WERI-Rb-1 (cell line): Measurements from ENCODE around the gene SPTBN2.
"Not testable (repeated sequence)": the region's sequence is repeated elsewhere in the genome, so short reads cannot be mapped to it uniquely, and the experiment has no call there.

Experiments
- DNase-seq: peaks from one replicate; pipeline ENCODE4 v3.0.0-alpha.2; 2020
- H3K27ac ChIP-seq: fragments of 250-450 bp; sonication (Bioruptor Pico); 2 replicates; pipeline ENCODE4 v1.5.1; 2020; ENCODE audit warnings: mild to moderate bottlenecking, moderate library complexity
- H3K27me3 ChIP-seq: fragments of 250-450 bp; sonication (Bioruptor Pico); 2 replicates; pipeline ENCODE4 v1.5.1; 2021; ENCODE audit warnings: mild to moderate bottlenecking, low read depth, moderate library complexity; ENCODE audit not compliant: insufficient read depth, severe bottlenecking
- H3K36me3 ChIP-seq: fragments of 250-450 bp; sonication (Bioruptor Pico); 2 replicates; pipeline ENCODE4 v1.5.1; 2020; ENCODE audit warnings: mild to moderate bottlenecking, moderate library complexity
- H3K4me3 ChIP-seq: 2 replicates; pipeline ENCODE4 v1.5.1; 2011; ENCODE audit warnings: low read depth, mild to moderate bottlenecking, control low read depth, low read length
- H3K9me3 ChIP-seq: fragments of 250-450 bp; sonication (Bioruptor Pico); 2 replicates; pipeline ENCODE4 v1.5.1; 2021; ENCODE audit warnings: mild to moderate bottlenecking, moderate library complexity; ENCODE audit not compliant: severe bottlenecking
- TF ChIP-seq, protein P1 (sequence below): IDR thresholded peaks from 2 replicates; pipeline ENCODE4 v1.5.1; 2011; ENCODE audit warnings: low read depth, mild to moderate bottlenecking, control low read depth, inconsistent platforms, low read length

Gene SPTBN2

DNA sequence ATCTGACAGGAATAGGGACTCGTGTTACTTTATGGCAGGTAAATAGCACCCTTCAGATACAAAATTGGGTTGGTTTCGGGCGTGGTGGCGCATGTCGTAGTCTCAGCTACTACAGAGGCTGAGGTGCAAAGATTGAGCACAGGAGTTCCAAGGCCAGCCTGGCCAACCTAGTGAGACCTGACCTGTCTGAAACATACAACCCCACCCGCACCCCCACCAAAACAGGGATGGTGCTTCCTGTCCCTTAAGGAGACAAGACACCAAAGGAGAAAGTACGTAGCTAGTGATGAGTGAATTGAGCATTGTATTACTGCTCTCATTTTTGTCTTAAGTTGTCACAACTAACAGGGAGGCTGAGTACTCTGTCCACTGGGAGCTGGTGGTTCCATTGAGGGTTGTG lies 76.4 kb downstream of the SPTBN2 start:
- DNase-seq: no peak
- H3K27me3 ChIP-seq: no peaks in the 10 kb centered on the region
- H3K9me3 ChIP-seq: no peaks in the 10 kb centered on the region
- no peak overlapping the region for H3K27ac ChIP-seq
- H3K4me3 ChIP-seq: no peak overlapping the region
- TF ChIP-seq, protein P1, sequence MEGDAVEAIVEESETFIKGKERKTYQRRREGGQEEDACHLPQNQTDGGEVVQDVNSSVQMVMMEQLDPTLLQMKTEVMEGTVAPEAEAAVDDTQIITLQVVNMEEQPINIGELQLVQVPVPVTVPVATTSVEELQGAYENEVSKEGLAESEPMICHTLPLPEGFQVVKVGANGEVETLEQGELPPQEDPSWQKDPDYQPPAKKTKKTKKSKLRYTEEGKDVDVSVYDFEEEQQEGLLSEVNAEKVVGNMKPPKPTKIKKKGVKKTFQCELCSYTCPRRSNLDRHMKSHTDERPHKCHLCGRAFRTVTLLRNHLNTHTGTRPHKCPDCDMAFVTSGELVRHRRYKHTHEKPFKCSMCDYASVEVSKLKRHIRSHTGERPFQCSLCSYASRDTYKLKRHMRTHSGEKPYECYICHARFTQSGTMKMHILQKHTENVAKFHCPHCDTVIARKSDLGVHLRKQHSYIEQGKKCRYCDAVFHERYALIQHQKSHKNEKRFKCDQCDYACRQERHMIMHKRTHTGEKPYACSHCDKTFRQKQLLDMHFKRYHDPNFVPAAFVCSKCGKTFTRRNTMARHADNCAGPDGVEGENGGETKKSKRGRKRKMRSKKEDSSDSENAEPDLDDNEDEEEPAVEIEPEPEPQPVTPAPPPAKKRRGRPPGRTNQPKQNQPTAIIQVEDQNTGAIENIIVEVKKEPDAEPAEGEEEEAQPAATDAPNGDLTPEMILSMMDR: no peak
- H3K36me3 ChIP-seq: peaks cover 92% of the 10 kb centered on the region

DNA sequence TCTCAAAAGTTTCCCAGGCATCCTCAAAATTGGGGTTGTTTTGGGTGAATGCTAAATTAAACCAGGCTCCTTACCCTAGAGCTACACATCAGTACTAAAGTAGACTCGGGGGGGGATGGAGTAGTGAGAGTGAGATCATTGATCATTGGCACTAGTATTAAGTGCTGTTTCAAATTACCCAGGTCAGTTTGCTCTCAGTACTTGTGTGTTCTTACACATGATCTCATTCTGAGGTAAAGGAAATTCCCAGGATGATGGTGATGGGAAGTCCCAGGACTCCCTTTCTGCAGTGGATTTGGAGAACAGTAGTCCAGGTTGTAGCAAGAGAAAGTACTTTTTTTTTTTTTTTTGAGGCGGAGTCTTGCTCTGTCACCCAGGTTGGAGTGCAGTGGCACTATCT lies 78.0 kb downstream of the SPTBN2 start:
- H3K36me3 ChIP-seq: peaks cover 94% of the 10 kb centered on the region
- no peak overlapping the region for H3K4me3 ChIP-seq
- H3K27me3 ChIP-seq: no peaks in the 10 kb centered on the region
- no peaks in the 10 kb centered on the region for H3K9me3 ChIP-seq
- no peak overlapping the region for H3K27ac ChIP-seq
- DNase-seq: no peak
- TF ChIP-seq, protein P1: no peak

DNA sequence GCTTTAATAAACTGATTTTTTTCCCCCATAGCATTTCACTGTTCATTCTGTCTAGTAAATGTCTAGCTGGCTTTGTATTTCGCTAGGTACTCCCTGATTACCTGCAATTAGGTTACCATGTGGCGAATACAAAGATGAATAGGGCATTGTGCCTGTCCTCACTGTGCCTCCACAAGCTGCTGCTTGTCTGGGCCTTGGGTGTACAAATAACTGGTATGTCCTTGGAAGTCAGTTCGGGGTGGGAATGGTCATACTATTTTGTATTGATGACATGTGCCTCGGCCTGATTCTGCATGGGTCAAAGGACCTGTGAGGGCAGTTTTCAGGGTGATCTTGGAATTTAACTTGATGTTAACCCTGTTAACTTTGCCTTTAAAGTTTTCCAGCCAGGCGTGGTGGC lies 79.1 kb downstream of the SPTBN2 start:
- DNase-seq: no peak
- H3K4me3 ChIP-seq: no peak overlapping the region
- peaks cover 97% of the 10 kb centered on the region for H3K36me3 ChIP-seq
- H3K9me3 ChIP-seq: no peaks in the 10 kb centered on the region
- H3K27me3 ChIP-seq: no peaks in the 10 kb centered on the region
- TF ChIP-seq, protein P1: no peak
- no peak overlapping the region for H3K27ac ChIP-seq

DNA sequence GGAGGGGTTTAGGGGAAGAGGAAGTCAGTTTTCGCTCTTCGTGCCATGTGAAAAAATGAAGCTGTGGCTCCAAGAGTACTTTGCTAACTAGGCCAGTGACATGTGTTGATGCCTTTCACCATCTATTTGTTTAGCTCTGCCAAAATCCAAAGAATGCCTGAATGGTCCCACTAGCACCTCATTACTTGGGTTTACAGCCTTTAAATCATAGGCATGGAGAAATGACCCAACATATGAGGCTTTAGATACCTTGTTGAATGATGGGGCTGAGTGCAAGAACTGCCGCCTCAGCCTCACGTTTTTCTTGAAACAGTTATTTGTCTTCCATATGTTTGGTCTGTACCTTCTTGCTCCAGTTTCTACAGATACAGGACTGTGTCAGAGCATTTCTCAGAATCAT lies 82.2 kb downstream of the SPTBN2 start:
- H3K9me3 ChIP-seq: no peaks in the 10 kb centered on the region
- H3K4me3 ChIP-seq: no peak overlapping the region
- no peaks in the 10 kb centered on the region for H3K27me3 ChIP-seq
- no peak overlapping the region for H3K27ac ChIP-seq
- DNase-seq: no peak
- H3K36me3 ChIP-seq: peaks cover 100% of the 10 kb centered on the region
- TF ChIP-seq, protein P1: no peak

DNA sequence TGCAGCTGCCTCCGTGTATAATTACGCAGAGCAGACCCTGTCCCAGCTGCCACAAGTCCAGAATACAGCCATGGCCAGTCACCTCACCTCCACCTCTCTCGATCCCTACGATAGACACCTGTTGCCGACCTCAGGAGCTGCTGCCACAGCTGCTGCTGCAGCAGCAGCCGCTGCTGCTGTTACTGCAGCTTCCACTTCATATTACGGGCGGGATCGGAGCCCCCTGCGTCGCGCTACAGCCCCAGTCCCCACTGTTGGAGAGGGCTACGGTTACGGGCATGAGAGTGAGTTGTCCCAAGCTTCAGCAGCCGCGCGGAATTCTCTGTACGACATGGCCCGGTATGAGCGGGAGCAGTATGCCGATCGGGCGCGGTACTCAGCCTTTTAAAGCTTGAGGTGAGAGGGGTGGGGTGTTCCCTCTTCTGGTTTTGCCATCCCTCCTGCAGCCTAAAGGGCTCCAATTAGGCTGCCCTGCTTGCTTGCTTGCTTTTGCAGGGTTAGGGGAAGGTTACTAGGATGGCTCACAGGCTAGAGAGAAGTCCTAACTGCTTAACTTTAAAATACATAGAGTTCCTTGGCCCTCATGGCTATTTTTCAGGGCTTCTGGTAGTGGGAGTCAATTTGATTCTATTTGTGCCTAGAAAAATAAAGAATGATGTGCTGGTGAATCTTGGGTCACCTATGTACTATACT lies 85.1 kb downstream of the SPTBN2 start:
- Histone ChIP-seq H3K27me3 (no peaks in the 10 kb centered on the region), H3K27ac (no peak overlapping the region), H3K4me3 (no peak overlapping the region), H3K36me3 (peaks cover 100% of the 10 kb centered on the region), H3K9me3 (no peaks in the 10 kb centered on the region)
- DNase-seq: no peak
- TF ChIP-seq, protein P1: no peak

DNA sequence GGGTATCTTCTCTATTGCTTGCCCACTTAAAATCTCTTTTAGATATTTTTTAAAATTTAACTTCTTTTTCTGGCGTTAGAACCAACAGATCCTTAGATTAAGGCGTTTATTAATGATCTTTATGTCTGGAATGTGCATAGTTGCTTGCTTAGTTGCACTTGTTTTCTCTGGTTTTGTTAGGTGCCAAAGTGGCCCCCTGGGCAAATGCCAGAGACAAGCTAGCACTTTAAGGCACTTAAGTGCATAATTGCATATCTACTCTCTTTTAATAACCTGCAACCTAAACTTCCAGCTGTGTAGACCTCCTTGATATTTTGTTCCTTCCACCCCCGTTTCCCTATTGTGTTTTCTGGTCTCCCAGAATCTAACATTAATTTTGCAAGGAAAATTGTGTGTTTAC lies 87.2 kb downstream of the SPTBN2 start:
- H3K27ac ChIP-seq: no peak overlapping the region
- peaks cover 96% of the 10 kb centered on the region for H3K36me3 ChIP-seq
- DNase-seq: no peak
- H3K9me3 ChIP-seq: no peaks in the 10 kb centered on the region
- TF ChIP-seq, protein P1: no peak
- no peaks in the 10 kb centered on the region for H3K27me3 ChIP-seq
- H3K4me3 ChIP-seq: peak overlapping the region; percentile 4; the same call in 1 of the 2 replicates

DNA sequence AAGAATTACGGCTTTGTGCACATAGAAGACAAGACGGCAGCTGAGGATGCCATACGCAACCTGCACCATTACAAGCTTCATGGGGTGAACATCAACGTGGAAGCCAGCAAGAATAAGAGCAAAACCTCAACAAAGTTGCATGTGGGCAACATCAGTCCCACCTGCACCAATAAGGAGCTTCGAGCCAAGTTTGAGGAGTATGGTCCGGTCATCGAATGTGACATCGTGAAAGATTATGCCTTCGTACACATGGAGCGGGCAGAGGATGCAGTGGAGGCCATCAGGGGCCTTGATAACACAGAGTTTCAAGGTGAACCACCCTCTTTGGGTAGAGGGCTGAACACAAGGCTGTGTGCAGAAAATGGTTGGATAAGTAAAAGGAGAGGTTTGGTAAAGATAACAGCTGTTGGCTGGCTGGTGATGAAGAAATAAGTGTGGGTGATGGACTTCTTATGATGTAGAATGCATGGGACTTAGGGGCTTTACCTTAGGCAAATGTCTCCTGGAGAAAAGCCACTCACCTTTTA lies 89.1 kb downstream of the SPTBN2 start:
- peak overlapping the region; percentile 99 for H3K4me3 ChIP-seq
- H3K27me3 ChIP-seq, DNase-seq, H3K9me3 ChIP-seq: not testable (repeated sequence)
- H3K36me3 ChIP-seq: peaks cover 82% of the 10 kb centered on the region
- peak overlapping the region; percentile 95; the same call in 1 of the 2 replicates for H3K27ac ChIP-seq
